ENCODE data around the gene HOXA9.

- TF ChIP-seq CTCF (IDR thresholded peaks at IDR 0.05; ENCODE audit: poor library complexity, severe bottlenecking) (no peak), EZH2 (IDR thresholded peaks at IDR 0.05; ENCODE audit: borderline replicate concordance, insufficient read depth, low read length, poor library complexity, severe bottlenecking) (no peak), TAF1 (IDR thresholded peaks at IDR 0.05; ENCODE audit: low read depth) (no peak), POLR2AphosphoS5 (IDR thresholded peaks at IDR 0.05) (no peak), MXI1 (conservative IDR thresholded peaks at IDR 0.05; ENCODE audit: poor library complexity, severe bottlenecking) (no peak), REST (IDR thresholded peaks at IDR 0.05; ENCODE audit: borderline replicate concordance) (no peak), EP300 (conservative IDR thresholded peaks at IDR 0.05; ENCODE audit: poor library complexity, severe bottlenecking) (no peak), RAD21 (conservative IDR thresholded peaks at IDR 0.05) (no peak), SMC3 (conservative IDR thresholded peaks at IDR 0.05; ENCODE audit: poor library complexity) (no peak)
These were observed 33.1 kb downstream of the HOXA9 start for GRCh38 chr7:27132214-27132613.

Measured in neural cell (in vitro differentiated cells).